Posterior cingulate gyrus (tissue), 11 donors: ENCODE measurements around the gene FSD1L.
"Not testable (repeated sequence)": the region's sequence is repeated elsewhere in the genome, so short reads cannot be mapped to it uniquely, and the experiment has no call there.

Experiments used
- DNase-seq, 10 donors: peaks; one replicate each; pipeline versions ENCODE4 v3.0.0 to v3.0.0-alpha.2; 2020 to 2021; ENCODE audit warnings: mixed read lengths in 3 of 10
- intact Hi-C: fragments of 100-400 bp; cut with DNase I; formaldehyde crosslinking; loops from one replicate; pipeline ENCODE4 v1.15.1; 2023

Gene FSD1L

GRCh38 chr9:105535920-105536668, 88.3 kb downstream of the FSD1L start:
- intact Hi-C loops, result no loop called here

GRCh38 chr9:105539452-105539851, 91.6 kb downstream of the FSD1L start:
- DNase-seq, result no peak

More at GRCh38 chr9:105535920-105536668, 88.3 kb downstream of the FSD1L start:
- DNase-seq, result no peak

GRCh38 chr9:105541838-105542237, 94.0 kb downstream of the FSD1L start:
- no peak for DNase-seq
- intact Hi-C loops, result no loop called here

More at GRCh38 chr9:105539452-105539851, 91.6 kb downstream of the FSD1L start:
- intact Hi-C loops, result no loop called here

GRCh38 chr9:105554042-105554441, 106.2 kb downstream of the FSD1L start:
- peak in 1 of 10 donors; percentile 60 for DNase-seq
- intact Hi-C loops, result no loop called here

- peak; percentile 82 to 98 (median 90) for DNase-seq
- intact Hi-C loops, result no loop called here
Measured at GRCh38 chr9:105557804-105558610, 110.2 kb downstream of the FSD1L start, which contains the start of gene FKTN. TSS of gene FKTN (plus strand) at chr9:105558131. CDS start at chr9:105575033, 16,902 bp downstream.

DNA sequence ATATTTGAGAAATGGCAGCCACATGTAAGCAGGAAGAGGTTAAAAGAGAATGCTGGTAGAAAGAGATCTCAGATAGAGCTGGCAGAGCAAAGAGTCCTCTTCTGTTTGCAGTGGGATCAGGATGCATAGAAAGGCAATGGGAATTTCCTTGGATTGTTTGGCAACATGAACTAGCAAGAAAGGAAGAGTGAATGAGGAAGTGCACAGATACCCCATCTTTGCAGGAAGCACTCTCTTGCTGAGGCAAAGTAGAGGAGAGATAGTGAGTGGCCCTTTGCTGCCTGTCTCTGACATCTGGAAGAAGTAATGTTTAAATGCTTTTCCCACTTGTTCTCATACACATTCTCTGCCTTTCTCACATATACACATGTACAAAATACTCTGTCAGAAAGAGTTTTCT, 124.6 kb downstream of the FSD1L start:
- intact Hi-C loops, result no loop called here
- no peak for DNase-seq

GRCh38 chr9:105579952-105580351, 132.1 kb downstream of the FSD1L start:
- intact Hi-C loops, DNase-seq: not testable (repeated sequence)

DNA sequence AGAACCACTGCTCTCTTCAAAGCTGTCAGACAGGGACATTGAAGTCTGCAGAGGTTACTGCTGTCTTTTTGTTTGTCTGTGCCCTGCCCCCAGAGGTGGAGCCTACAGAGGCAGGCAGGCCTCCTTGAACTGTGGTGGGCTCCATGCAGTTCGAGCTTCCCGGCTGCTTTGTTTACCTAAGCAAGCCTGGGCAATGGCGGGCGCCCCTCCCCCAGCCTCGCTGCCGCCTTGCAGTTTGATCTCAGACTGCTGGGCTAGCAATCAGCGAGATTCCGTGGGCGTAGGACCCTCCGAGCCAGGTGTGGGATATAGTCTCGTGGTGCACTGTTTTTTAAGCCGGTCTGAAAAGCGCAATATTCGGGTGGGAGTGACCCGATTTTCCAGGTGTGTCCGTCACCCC, 133.7 kb downstream of the FSD1L start:
- DNase-seq, intact Hi-C loops: not testable (repeated sequence)

DNA sequence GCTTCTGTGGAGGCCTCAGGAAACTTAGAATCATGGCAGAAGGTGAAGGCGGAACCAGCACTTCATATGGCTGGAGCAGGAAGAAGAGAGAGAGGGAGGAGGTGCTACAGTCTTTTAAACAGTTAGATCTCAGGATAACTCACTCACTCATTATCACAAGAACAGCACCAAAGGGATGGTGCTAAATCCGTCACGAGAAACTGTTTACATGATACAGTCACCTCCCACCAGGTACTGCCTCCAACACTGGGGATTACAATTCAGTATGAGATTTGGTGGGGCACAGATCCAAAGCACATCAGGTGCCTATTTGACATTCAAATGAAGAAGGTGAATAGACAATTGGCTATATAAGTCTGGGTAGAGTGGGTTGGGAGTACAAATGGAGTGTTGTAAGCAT, 145.3 kb downstream of the FSD1L start:
- DNase-seq, result no peak
- intact Hi-C loops, result no loop called here
